Measurements from ENCODE around the gene MT1E.

Gene MT1E

GRCh38 chr16:56606071-56606475 lies 19.5 kb upstream of the MT1E start:
- Histone ChIP-seq H3K4me2 (ENCODE audit: low read depth, low read length) (no peak overlapping the region), H2AFZ (ENCODE audit: low read length) (no peak overlapping the region), H3K9me3 (replicated peaks; ENCODE audit: insufficient read depth, low read length) (no peaks in the 10 kb centered on the region), H3K9ac (ENCODE audit: low read length) (no peak overlapping the region), H3F3A (ENCODE audit: insufficient read depth, low read length) (peaks cover 16% of the 10 kb centered on the region), H3K4me3 (ENCODE audit: low read length) (no peak overlapping the region), H3K36me3 (replicated peaks; ENCODE audit: insufficient read depth, low read length) (no peaks in the 10 kb centered on the region), H4K20me1 (ENCODE audit: insufficient read depth, low read length) (no peaks in the 10 kb centered on the region), H3K4me1 (ENCODE audit: low read length) (peaks cover 19% of the 10 kb centered on the region), H3K79me2 (ENCODE audit: low read length) (no peaks in the 10 kb centered on the region), H3K27ac (ENCODE audit: low read length) (no peak overlapping the region), H3K27me3 (replicated peaks; ENCODE audit: insufficient read depth, low read length) (peaks cover 26% of the 10 kb centered on the region), H3K9me2 (replicated peaks; ENCODE audit: insufficient read depth, low read length) (no peaks in the 10 kb centered on the region)
- TF ChIP-seq CTCF (IDR thresholded peaks at IDR 0.05; ENCODE audit: low read length) = no peak
- TF ChIP-seq EZH2phosphoT487 (IDR thresholded peaks at IDR 0.05; ENCODE audit: low read length) = no peak
- no peak for TF ChIP-seq EZH2 (optimal IDR thresholded peaks at IDR 0.05; ENCODE audit: low read depth, low read length)
- no peak for DNase-seq

GRCh38 chr16:56606476-56607108 lies 19.0 kb upstream of the MT1E start:
- no peak for DNase-seq
- H3K4me2 ChIP-seq (ENCODE audit: low read depth, low read length) = no peak overlapping the region
- peaks cover 25% of the 10 kb centered on the region for H3K27me3 ChIP-seq (replicated peaks; ENCODE audit: insufficient read depth, low read length)
- no peak overlapping the region for H3K27ac ChIP-seq (ENCODE audit: low read length)
- no peaks in the 10 kb centered on the region for H3K79me2 ChIP-seq (ENCODE audit: low read length)
- H2AFZ ChIP-seq (ENCODE audit: low read length) = no peak overlapping the region
- peaks cover 19% of the 10 kb centered on the region for H3K4me1 ChIP-seq (ENCODE audit: low read length)
- H4K20me1 ChIP-seq (ENCODE audit: insufficient read depth, low read length) = no peaks in the 10 kb centered on the region
- no peak overlapping the region for H3K9ac ChIP-seq (ENCODE audit: low read length)
- TF ChIP-seq CTCF (IDR thresholded peaks at IDR 0.05; ENCODE audit: low read length) (no peak), EZH2phosphoT487 (IDR thresholded peaks at IDR 0.05; ENCODE audit: low read length) (no peak), EZH2 (optimal IDR thresholded peaks at IDR 0.05; ENCODE audit: low read depth, low read length) (no peak)
- no peaks in the 10 kb centered on the region for H3K36me3 ChIP-seq (replicated peaks; ENCODE audit: insufficient read depth, low read length)
- peaks cover 16% of the 10 kb centered on the region for H3F3A ChIP-seq (ENCODE audit: insufficient read depth, low read length)
- H3K4me3 ChIP-seq (ENCODE audit: low read length) = no peak overlapping the region
- no peaks in the 10 kb centered on the region for H3K9me3 ChIP-seq (replicated peaks; ENCODE audit: insufficient read depth, low read length)
- H3K9me2 ChIP-seq (replicated peaks; ENCODE audit: insufficient read depth, low read length) = no peaks in the 10 kb centered on the region

GRCh38 chr16:56607109-56607618 lies 18.4 kb upstream of the MT1E start:
- peaks cover 19% of the 10 kb centered on the region for H3K4me1 ChIP-seq (ENCODE audit: low read length)
- H2AFZ ChIP-seq (ENCODE audit: low read length) = no peak overlapping the region
- no peaks in the 10 kb centered on the region for H3K36me3 ChIP-seq (replicated peaks; ENCODE audit: insufficient read depth, low read length)
- H3K27ac ChIP-seq (ENCODE audit: low read length) = no peak overlapping the region
- H3K9me3 ChIP-seq (replicated peaks; ENCODE audit: insufficient read depth, low read length) = no peaks in the 10 kb centered on the region
- H3F3A ChIP-seq (ENCODE audit: insufficient read depth, low read length) = peaks cover 16% of the 10 kb centered on the region
- H3K9ac ChIP-seq (ENCODE audit: low read length) = no peak overlapping the region
- no peak overlapping the region for H3K4me2 ChIP-seq (ENCODE audit: low read depth, low read length)
- H3K9me2 ChIP-seq (replicated peaks; ENCODE audit: insufficient read depth, low read length) = no peaks in the 10 kb centered on the region
- H3K4me3 ChIP-seq (ENCODE audit: low read length) = no peak overlapping the region
- peaks cover 19% of the 10 kb centered on the region for H3K27me3 ChIP-seq (replicated peaks; ENCODE audit: insufficient read depth, low read length)
- DNase-seq = no peak
- TF ChIP-seq EZH2phosphoT487 (IDR thresholded peaks at IDR 0.05; ENCODE audit: low read length) (no peak), CTCF (IDR thresholded peaks at IDR 0.05; ENCODE audit: low read length) (no peak), EZH2 (optimal IDR thresholded peaks at IDR 0.05; ENCODE audit: low read depth, low read length) (no peak)
- no peaks in the 10 kb centered on the region for H3K79me2 ChIP-seq (ENCODE audit: low read length)
- H4K20me1 ChIP-seq (ENCODE audit: insufficient read depth, low read length) = no peaks in the 10 kb centered on the region
